Measurements from ENCODE around the gene PYROXD2.

The PYROXD2 gene

GRCh38 chr10:98407744-98408241, 7.2 kb downstream of the PYROXD2 start:
- no peak for TF ChIP-seq CTCF (IDR thresholded peaks at IDR 0.05; ENCODE audit: insufficient read depth, low read depth, low read length, missing control alignments)
- H3K4me3 ChIP-seq (ENCODE audit: low read depth, low read length): no peak overlapping the region
- DNase-seq (ENCODE audit: low read depth): no peak

GRCh38 chr10:98407017-98407743, 7.8 kb downstream of the PYROXD2 start:
- no peak overlapping the region for H3K4me3 ChIP-seq (ENCODE audit: low read depth, low read length)
- TF ChIP-seq CTCF (IDR thresholded peaks at IDR 0.05; ENCODE audit: insufficient read depth, low read depth, low read length, missing control alignments): no peak
- DNase-seq (ENCODE audit: low read depth): no peak

GRCh38 chr10:98405422-98405821, 9.6 kb downstream of the PYROXD2 start:
- H3K4me3 ChIP-seq (ENCODE audit: low read depth, low read length): no peak overlapping the region
- DNase-seq (ENCODE audit: low read depth): no peak
- no peak for TF ChIP-seq CTCF (IDR thresholded peaks at IDR 0.05; ENCODE audit: insufficient read depth, low read depth, low read length, missing control alignments)

GRCh38 chr10:98404571-98405359, 10.2 kb downstream of the PYROXD2 start:
- H3K4me3 ChIP-seq (ENCODE audit: low read depth, low read length): peak overlapping the region; percentile 43
- no peak for TF ChIP-seq CTCF (IDR thresholded peaks at IDR 0.05; ENCODE audit: insufficient read depth, low read depth, low read length, missing control alignments)
- DNase-seq (ENCODE audit: low read depth): peak; percentile 76

GRCh38 chr10:98403812-98404504, 11.0 kb downstream of the PYROXD2 start:
- TF ChIP-seq CTCF (IDR thresholded peaks at IDR 0.05; ENCODE audit: insufficient read depth, low read depth, low read length, missing control alignments): no peak
- peak overlapping the region; percentile 43 for H3K4me3 ChIP-seq (ENCODE audit: low read depth, low read length)
- DNase-seq (ENCODE audit: low read depth): peak; percentile 77

GRCh38 chr10:98402931-98403718, 11.9 kb downstream of the PYROXD2 start:
- no peak overlapping the region for H3K4me3 ChIP-seq (ENCODE audit: low read depth, low read length)
- TF ChIP-seq CTCF (IDR thresholded peaks at IDR 0.05; ENCODE audit: insufficient read depth, low read depth, low read length, missing control alignments): no peak
- DNase-seq (ENCODE audit: low read depth): no peak

Data from GM12865 (cell line).